Measurements from ENCODE around the gene ASAH2.

The ASAH2 gene

GRCh38 chr10:50229460-50229859 is 21.9 kb downstream of the ASAH2 start:
- no peak overlapping the region for H3K27ac ChIP-seq
- no peak for TF ChIP-seq CTCF (conservative IDR thresholded peaks at IDR 0.05)

GRCh38 chr10:50228672-50229071 is 22.6 kb downstream of the ASAH2 start:
- TF ChIP-seq CTCF (conservative IDR thresholded peaks at IDR 0.05), result no peak
- H3K27ac ChIP-seq, result no peak overlapping the region

GRCh38 chr10:50226610-50227009 is 24.7 kb downstream of the ASAH2 start:
- no peak for TF ChIP-seq CTCF (conservative IDR thresholded peaks at IDR 0.05)
- no peak overlapping the region for H3K27ac ChIP-seq

- peak; percentile 85 for TF ChIP-seq CTCF (conservative IDR thresholded peaks at IDR 0.05)
- no peak overlapping the region for H3K27ac ChIP-seq
Observed at GRCh38 chr10:50224330-50224952, 26.9 kb downstream of the ASAH2 start.

- no peak for TF ChIP-seq CTCF (conservative IDR thresholded peaks at IDR 0.05)
- no peak overlapping the region for H3K27ac ChIP-seq
Observed at GRCh38 chr10:50222199-50222598, 29.1 kb downstream of the ASAH2 start.

GRCh38 chr10:50221470-50221869 is 29.8 kb downstream of the ASAH2 start:
- TF ChIP-seq CTCF (conservative IDR thresholded peaks at IDR 0.05), result no peak
- no peak overlapping the region for H3K27ac ChIP-seq

GRCh38 chr10:50219646-50220045 is 31.7 kb downstream of the ASAH2 start:
- no peak overlapping the region for H3K27ac ChIP-seq
- TF ChIP-seq CTCF (conservative IDR thresholded peaks at IDR 0.05), result no peak

All from VCaP (cell line).